HCT116 (cell line): ENCODE data around the gene ACSBG1. TPM values are rescaled to one million over a fixed set of nuclear protein-coding genes. Genes with fewer than 3 reads are reported as not detected.

Experiments
- ATAC-seq: fragments of 200-7000 bp; cut with Tn5 transposase; 2 replicates; pipeline ENCODE4 v1.9.1; 2020; ENCODE audit warnings: mild to moderate bottlenecking, moderate library complexity
- BruUV-seq: library from RNA; stranded (reverse); fragments of 400-500 nt; replicated peaks from 2 replicates; lab custom pipeline; 2021; lab: Mats Ljungman, UMichigan
- CTCF ChIA-PET: fragments of 300-600 bp; sonication (Branson Sonifier 250); formaldehyde crosslinking; loops from one replicate; lab custom pipeline; 2021; ENCODE audit warnings: antibody characterized with exemption; lab: Charles Lee
- POLR2A ChIA-PET: fragments of 300-600, 350-600 bp; sonication (Branson Sonifier 250); formaldehyde crosslinking; loops from one replicate; lab custom pipeline; 2021; ENCODE audit warnings: antibody characterized with exemption; lab: Charles Lee
- RAD21 ChIA-PET, 2 experiments: fragments of 300-600 bp; sonication (Branson Sonifier 250); formaldehyde crosslinking; loops; one replicate each; lab custom pipeline; 2023; ENCODE audit warnings: low total read pairs in 2 of 2; ENCODE audit not compliant: uncharacterized antibody in 2 of 2, unreplicated experiment in 2 of 2, low non-redundant PET in 1 of 2; lab: Charles Lee
- DNase-seq: peaks from one replicate; pipeline ENCODE4 v3.0.0-alpha.2; 2010; ENCODE audit warnings: low read depth, low spot score
- H2AFZ ChIP-seq: fragments of 200-600 bp; shearing (Covaris generic), sonication (generic); 2 replicates; pipeline ENCODE4 v1.6.1; 2017; ENCODE audit warnings: low read depth, mixed run types, mixed read lengths, antibody characterized with exemption, low read length; ENCODE audit not compliant: poor library complexity, severe bottlenecking
- H3K27ac ChIP-seq: 2 replicates; pipeline ENCODE4 v1.5.1; 2012; ENCODE audit warnings: low read depth, low read length
- H3K27me3 ChIP-seq: fragments of 200-600 bp; sonication (generic); 2 replicates; pipeline ENCODE4 v1.6.1; 2016; ENCODE audit warnings: mixed run types, low read length, mixed read lengths; ENCODE audit not compliant: insufficient read depth
- H3K36me3 ChIP-seq, 2 experiments: fragments of 200-500 bp in 1 of 2; fragments of 200-600 bp in 1 of 2; sonication (Bioruptor generic) in 1 of 2; sonication (generic) in 1 of 2; 2 replicates each; pipeline versions ENCODE4 v1.5.1 to v1.6.1; 2014 to 2016; ENCODE audit warnings: low read length in 2 of 2, inconsistent platforms in 1 of 2, mixed read lengths in 1 of 2, mixed run types in 1 of 2; ENCODE audit not compliant: insufficient read depth in 2 of 2, control insufficient read depth in 1 of 2
- H3K4me1 ChIP-seq, 2 experiments: fragments of 200-600 bp in 1 of 2; sonication (generic) in 1 of 2; 2 replicates each; pipeline versions ENCODE4 v1.5.1 to v1.6.1; 2012 to 2017; ENCODE audit warnings: low read length in 2 of 2, inconsistent platforms in 1 of 2, mild to moderate bottlenecking in 1 of 2, mixed read lengths in 1 of 2, mixed run types in 1 of 2, moderate library complexity in 1 of 2; ENCODE audit not compliant: insufficient read depth in 2 of 2, control insufficient read depth in 1 of 2
- H3K4me2 ChIP-seq: fragments of 200-600 bp; sonication (generic); 2 replicates; pipeline ENCODE4 v1.6.1; 2017; ENCODE audit warnings: mixed run types, low read length, mixed read lengths
- H3K4me3 ChIP-seq, 2 experiments: fragments of 200-600 bp in 1 of 2; sonication (generic) in 1 of 2; replicated peaks in 1 of 2; 2 replicates each; pipeline ENCODE4 v1.5.1; 2011 to 2016; ENCODE audit warnings: low read length in 2 of 2, control low read depth in 1 of 2, low read depth in 1 of 2, mild to moderate bottlenecking in 1 of 2, mixed read lengths in 1 of 2, mixed run types in 1 of 2
- H3K79me2 ChIP-seq: fragments of 200-600 bp; sonication (generic); 2 replicates; pipeline ENCODE4 v1.6.1; 2017; ENCODE audit warnings: mild to moderate bottlenecking, mixed run types, low read length, moderate library complexity, mixed read lengths; ENCODE audit not compliant: insufficient read depth
- H3K9ac ChIP-seq: fragments of 200-600 bp; sonication (generic); 2 replicates; pipeline ENCODE4 v1.6.1; 2016; ENCODE audit warnings: low read length, mixed read lengths
- H3K9me2 ChIP-seq: fragments of 200-600 bp; sonication (generic), shearing (Covaris generic); 2 replicates; pipeline ENCODE4 v1.6.1; 2017; ENCODE audit warnings: mixed run types, mild to moderate bottlenecking, moderate library complexity; ENCODE audit not compliant: insufficient read depth
- H3K9me3 ChIP-seq, 2 experiments: fragments of 200-500 bp in 1 of 2; fragments of 200-600 bp in 1 of 2; sonication (Bioruptor generic) in 1 of 2; sonication (generic) in 1 of 2; 2 replicates each; pipeline ENCODE4 v1.6.1; 2014 to 2017; ENCODE audit warnings: low read length in 2 of 2, mixed read lengths in 2 of 2, inconsistent platforms in 1 of 2, low read depth in 1 of 2, mild to moderate bottlenecking in 1 of 2, mixed run types in 1 of 2, moderate library complexity in 1 of 2; ENCODE audit not compliant: control insufficient read depth in 1 of 2, insufficient read depth in 1 of 2
- H4K20me1 ChIP-seq: fragments of 200-600 bp; sonication (generic), shearing (Covaris generic); 2 replicates; pipeline ENCODE4 v1.6.1; 2017; ENCODE audit warnings: mixed run types, mild to moderate bottlenecking, moderate library complexity; ENCODE audit not compliant: insufficient read depth
- CBX3 ChIP-seq: IDR thresholded peaks from 2 replicates; pipeline ENCODE4 v1.6.1; 2012; ENCODE audit warnings: low read depth
- CEBPB ChIP-seq: IDR thresholded peaks from 2 replicates; pipeline ENCODE4 v1.6.1; 2012; ENCODE audit warnings: low read depth
- CTCF ChIP-seq, 3 experiments: fragments of 200-600 bp in 1 of 3; sonication (generic) in 1 of 3; IDR thresholded peaks in 2 of 3; conservative IDR thresholded peaks in 1 of 3; 2 replicates each; pipeline ENCODE4 v1.5.1; 2012 to 2017; ENCODE audit warnings: low read depth in 2 of 3, low read length in 2 of 3, antibody characterized with exemption in 1 of 3, borderline replicate concordance in 1 of 3, control low read depth in 1 of 3, mild to moderate bottlenecking in 1 of 3, mixed read lengths in 1 of 3, mixed run types in 1 of 3, moderate library complexity in 1 of 3; ENCODE audit not compliant: insufficient read depth in 1 of 3
- EGR1 ChIP-seq: IDR thresholded peaks from 2 replicates; pipeline ENCODE4 v1.6.1; 2012; ENCODE audit warnings: low read depth
- ELF1 ChIP-seq: IDR thresholded peaks from 2 replicates; pipeline ENCODE4 v1.6.1; 2012; ENCODE audit warnings: low read depth, borderline replicate concordance
- EZH2 ChIP-seq: fragments of 200-600 bp; sonication (generic); IDR thresholded peaks from 2 replicates; pipeline ENCODE4 v1.6.1; 2017; ENCODE audit warnings: antibody characterized with exemption, mixed run types
- EZH2phosphoT487 ChIP-seq: fragments of 200-600 bp; IDR thresholded peaks from 2 replicates; pipeline ENCODE4 v1.6.1; 2018; ENCODE audit warnings: antibody characterized with exemption, borderline replicate concordance
- FOSL1 ChIP-seq: IDR thresholded peaks from 2 replicates; pipeline ENCODE4 v1.6.1; 2012; ENCODE audit warnings: low read depth
- JUND ChIP-seq: IDR thresholded peaks from 2 replicates; pipeline ENCODE4 v1.6.1; 2012
- POLR2A ChIP-seq: IDR thresholded peaks from 2 replicates; pipeline ENCODE4 v1.7.0; 2011; ENCODE audit warnings: borderline replicate concordance; ENCODE audit not compliant: insufficient read depth, insufficient read length; ENCODE audit errors: extremely low read depth
- RAD21 ChIP-seq: IDR thresholded peaks from 2 replicates; pipeline ENCODE4 v1.6.1; 2012; ENCODE audit warnings: low read depth, mild to moderate bottlenecking
- REST ChIP-seq: IDR thresholded peaks from 2 replicates; pipeline ENCODE4 v1.6.1; 2012; ENCODE audit warnings: low read depth
- SP1 ChIP-seq: IDR thresholded peaks from 2 replicates; pipeline ENCODE4 v1.6.1; 2012; ENCODE audit warnings: low read depth
- SRF ChIP-seq: IDR thresholded peaks from 2 replicates; pipeline ENCODE4 v1.6.1; 2012; ENCODE audit warnings: low read depth
- TCF7L2 ChIP-seq: IDR thresholded peaks from 2 replicates; pipeline ENCODE4 v1.7.0; 2011; ENCODE audit warnings: borderline replicate concordance, inconsistent platforms; ENCODE audit not compliant: insufficient read depth, insufficient read length; ENCODE audit errors: extremely low read depth
- YY1 ChIP-seq: IDR thresholded peaks from 2 replicates; pipeline ENCODE4 v1.6.1; 2011; ENCODE audit warnings: low read length, low read depth, moderate library complexity, mild to moderate bottlenecking; ENCODE audit not compliant: insufficient replicate concordance; ENCODE audit errors: extremely low read depth
- ZBTB33 ChIP-seq: IDR thresholded peaks from 2 replicates; pipeline ENCODE4 v1.6.1; 2011; ENCODE audit warnings: mild to moderate bottlenecking, low read length, moderate library complexity; ENCODE audit not compliant: insufficient replicate concordance; ENCODE audit errors: extremely low read depth
- ZFX ChIP-seq: fragments of 450-650 bp; IDR thresholded peaks from 2 replicates; pipeline ENCODE4 v1.6.1; 2017
- ZNF274 ChIP-seq: fragments of 200-500 bp; sonication (Bioruptor generic); IDR thresholded peaks from 2 replicates; pipeline ENCODE4 v1.6.1; 2014; ENCODE audit warnings: mild to moderate bottlenecking, low read depth, low read length, inconsistent platforms
- intact Hi-C: fragments of 100-400 bp; cut with micrococcal nuclease; formaldehyde crosslinking; loops from 2 replicates; pipeline ENCODE4 v1.10.0; 2022
- total RNA-seq: library from RNA; stranded (reverse); gene quantifications from one replicate; pipeline ENCODE4 v1.2.1, GENCODE V29; 2021; ENCODE audit not compliant: unreplicated experiment
- TF ChIP-seq, protein P1 (sequence below): IDR thresholded peaks from 2 replicates; pipeline ENCODE4 v1.6.1; 2012

Gene ACSBG1
- total RNA-seq, 1 experiment from 2014 or later: 0.71 TPM

- no peak overlapping the region for H3K9ac ChIP-seq
- no peak overlapping the region for H2AFZ ChIP-seq
- peaks cover 0 to 5% of the 10 kb centered on the region in 2 experiments; a peak in 1 of 4 replicates for H3K9me3 ChIP-seq
- ChIA-PET RAD21 (no interaction called here), POLR2A (no interaction called here), CTCF (interaction anchor here (1.1 kb wide), 1 partner anchor 27 kb away, joined by 3 read pairs; no protein-coding TSS in a partner anchor)
- H3K36me3 ChIP-seq: peaks cover 31 to 44% of the 10 kb centered on the region in 2 experiments
- H3K27me3 ChIP-seq: no peaks in the 10 kb centered on the region
- H3K4me1 ChIP-seq: no peaks in the 10 kb centered on the region
- ATAC-seq (no peak), DNase-seq (no peak)
- no peak overlapping the region for H3K4me2 ChIP-seq
- intact Hi-C loops: no loop called here
- no TSS peak for BruUV-seq
- no peak overlapping the region for H3K4me3 ChIP-seq
- TF ChIP-seq CTCF (IDR thresholded peaks at IDR 0.05 in 2 of 3, conservative IDR thresholded peaks at IDR 0.05 in 1 of 3; ENCODE audit: borderline replicate concordance in 1 of 3, insufficient read depth in 1 of 3, low read depth in 2 of 3, low read length in 2 of 3) (no peak), SP1 (no peak), POLR2A (no peak), EZH2 (no peak), SRF (no peak), REST (no peak), CBX3 (no peak), ZNF274 (no peak), ZBTB33 (no peak), EGR1 (no peak), ZFX (no peak), EZH2phosphoT487 (no peak), FOSL1 (no peak), RAD21 (no peak), TCF7L2 (no peak), CEBPB (no peak), YY1 (no peak), JUND (no peak), ELF1 (no peak)
- TF ChIP-seq, protein P1, sequence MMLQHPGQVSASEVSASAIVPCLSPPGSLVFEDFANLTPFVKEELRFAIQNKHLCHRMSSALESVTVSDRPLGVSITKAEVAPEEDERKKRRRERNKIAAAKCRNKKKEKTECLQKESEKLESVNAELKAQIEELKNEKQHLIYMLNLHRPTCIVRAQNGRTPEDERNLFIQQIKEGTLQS: no peak
- H4K20me1 ChIP-seq: no peaks in the 10 kb centered on the region
- H3K27ac ChIP-seq: no peak overlapping the region
- no peaks in the 10 kb centered on the region for H3K79me2 ChIP-seq
- H3K9me2 ChIP-seq: no peaks in the 10 kb centered on the region
Measured at GRCh38 chr15:78168608-78169007, 65.8 kb downstream of the ACSBG1 start.
